UCSD-AML1 (cell line): ENCODE data around the gene OR10A6.

ENCODE experiments used
- DNase-seq: peaks from one replicate; lab custom pipeline; 2025; ENCODE audit not compliant: unreplicated experiment; lab: John Stamatoyannopoulos, UW

The OR10A6 gene

DNA sequence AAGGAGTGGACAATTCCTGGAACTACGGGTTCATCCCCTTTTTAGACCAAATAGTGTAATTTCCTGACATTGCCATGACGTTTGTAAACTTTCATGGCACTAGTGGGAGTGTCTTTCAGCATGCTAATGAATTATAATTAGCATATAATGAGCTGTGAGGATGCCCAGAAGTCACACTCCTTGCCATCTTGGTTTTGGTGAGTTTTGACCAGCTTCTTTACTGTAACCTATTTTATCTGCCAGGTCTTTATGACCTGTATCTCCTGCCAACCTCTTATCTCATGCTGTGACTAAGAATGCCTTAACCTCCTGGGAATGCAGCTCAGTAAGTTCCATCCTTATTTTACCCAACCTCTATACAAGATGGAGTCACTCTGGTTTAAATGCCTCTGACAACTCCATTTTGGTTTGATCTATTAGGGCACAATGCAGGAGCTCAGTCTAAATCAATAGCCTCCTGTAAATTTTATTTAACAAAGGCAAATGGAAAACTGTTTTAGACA is 20.7 kb downstream of the OR10A6 start:
- DNase-seq, result no peak

DNA sequence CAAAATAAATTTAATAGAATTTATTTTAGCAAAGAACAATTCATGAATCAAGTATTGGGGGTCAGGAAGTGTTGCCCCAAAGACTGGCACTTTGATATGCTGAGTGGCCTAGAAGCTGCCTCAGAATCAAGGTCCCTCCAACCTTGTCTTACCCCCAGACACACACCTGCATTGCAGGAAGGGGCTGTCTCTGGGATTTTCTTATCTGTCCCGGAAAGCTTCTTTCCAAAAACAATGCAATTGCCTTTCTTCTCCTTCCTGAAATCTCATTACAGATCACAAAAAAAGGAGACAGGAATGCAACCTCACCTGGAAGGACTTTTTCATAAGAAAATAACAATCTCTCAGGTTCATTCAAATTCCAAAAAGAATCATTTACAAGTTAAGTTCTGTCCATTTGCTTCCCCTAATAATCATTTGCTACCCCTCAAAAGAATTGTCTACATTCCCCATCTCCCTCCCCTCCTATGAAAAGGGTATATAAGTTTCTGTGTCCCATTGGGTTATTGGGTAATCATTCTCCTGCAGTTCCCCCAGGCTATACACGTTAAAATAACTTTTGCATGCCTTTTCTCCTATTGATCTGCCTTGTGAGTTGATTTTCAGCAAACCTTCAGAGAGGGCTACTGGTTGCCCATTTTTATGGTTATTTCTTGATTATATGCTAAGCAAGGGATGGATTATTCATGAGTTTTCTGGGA is 21.3 kb downstream of the OR10A6 start:
- no peak for DNase-seq

DNA sequence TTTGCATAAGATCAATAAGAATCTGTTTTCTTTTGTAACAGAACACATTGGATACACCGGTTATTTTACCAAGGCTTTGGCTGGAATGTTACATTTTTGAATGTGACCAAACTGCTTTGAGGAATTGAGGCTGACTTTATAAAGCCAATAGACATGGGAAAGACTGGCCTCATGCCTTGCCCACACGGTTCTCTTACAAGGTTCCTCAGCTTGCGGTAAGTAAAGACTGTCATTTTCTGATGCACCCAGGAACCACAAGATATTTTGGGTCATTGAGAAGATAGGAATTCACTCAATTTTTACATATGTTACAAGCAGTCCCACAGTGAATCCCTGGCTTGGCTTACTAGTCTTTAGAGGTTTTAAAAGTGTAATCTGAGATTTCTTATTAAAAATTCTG is 23.9 kb downstream of the OR10A6 start:
- no peak for DNase-seq

DNA sequence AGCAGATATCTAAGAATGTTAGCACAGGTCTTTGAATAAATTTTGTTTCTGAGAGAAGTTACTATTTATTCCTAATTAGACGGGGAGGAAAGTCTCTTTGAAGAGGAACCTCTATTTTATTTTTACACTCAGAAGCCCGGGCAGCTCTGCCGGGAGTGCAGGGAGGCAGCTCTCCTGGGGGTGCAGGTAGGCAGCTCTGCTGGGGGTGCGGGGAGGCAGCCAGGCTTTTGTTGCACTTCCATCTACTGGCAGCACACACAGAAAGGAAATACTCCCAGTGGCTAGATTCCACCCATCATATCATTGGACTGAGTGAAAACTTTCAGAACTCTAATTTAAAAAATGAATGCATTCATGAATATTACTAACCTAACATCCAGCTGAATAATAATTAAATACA is 24.6 kb downstream of the OR10A6 start:
- no peak for DNase-seq

DNA sequence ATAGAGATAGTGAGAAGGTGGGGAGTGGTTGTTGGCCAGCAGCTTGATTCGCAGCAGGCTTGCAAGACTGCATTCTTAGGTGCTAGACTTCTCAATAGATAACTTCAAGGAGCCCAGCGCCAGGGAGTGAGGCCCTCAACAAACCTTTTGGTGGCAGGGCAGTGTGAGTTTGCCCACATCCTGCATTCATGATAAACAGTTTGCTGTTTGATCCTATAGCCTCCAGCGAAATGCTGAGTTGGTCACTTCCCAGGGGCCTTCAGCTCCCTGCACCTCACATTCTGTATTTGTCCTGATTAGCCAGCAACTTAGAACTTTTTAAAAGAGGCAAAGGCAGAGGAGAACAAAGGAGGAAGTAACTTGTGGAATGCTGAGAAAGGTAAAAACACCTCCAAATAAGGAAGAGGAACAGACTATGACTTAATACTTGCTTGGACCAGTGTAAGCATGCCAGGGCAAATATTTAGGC is 25.1 kb downstream of the OR10A6 start:
- no peak for DNase-seq

DNA sequence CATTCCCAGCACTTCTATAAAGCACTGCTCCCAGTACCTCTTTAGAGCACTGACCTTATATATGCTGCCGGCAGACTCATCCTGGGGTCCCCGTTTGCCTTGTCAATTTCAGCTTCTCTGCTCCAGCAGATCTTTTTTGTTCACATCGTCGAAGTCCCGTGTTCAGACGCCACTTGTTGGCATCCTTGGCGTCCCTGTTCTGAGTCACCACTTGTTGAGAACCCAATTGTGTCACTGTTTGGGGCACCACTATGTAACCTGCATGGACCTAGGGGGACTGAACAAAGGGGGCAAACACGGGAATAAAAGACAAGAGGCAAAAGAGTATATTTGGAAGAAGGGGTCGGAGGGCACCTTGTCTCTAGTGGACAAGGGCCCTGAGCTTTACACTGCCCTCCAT is 25.5 kb downstream of the OR10A6 start:
- no peak for DNase-seq

DNA sequence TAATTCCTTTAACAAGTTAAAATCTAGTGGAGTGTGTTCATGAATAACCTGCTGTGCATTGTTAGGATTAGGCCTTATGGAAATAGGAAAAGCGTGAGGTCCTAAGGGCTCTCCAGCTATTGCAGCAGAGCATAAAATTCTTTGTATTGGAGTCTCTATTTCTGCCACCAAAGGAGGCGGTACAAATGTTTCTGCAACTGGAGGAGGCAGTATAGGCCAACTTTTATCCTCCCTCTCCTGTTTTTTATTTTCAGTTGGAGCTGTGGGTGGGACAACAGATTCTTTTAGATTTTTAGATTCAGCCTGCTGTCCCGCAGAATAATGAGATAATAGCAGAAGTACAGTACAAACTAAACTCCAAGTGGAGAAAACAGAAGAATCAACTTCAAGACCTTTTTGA is 26.2 kb downstream of the OR10A6 start:
- no peak for DNase-seq

DNA sequence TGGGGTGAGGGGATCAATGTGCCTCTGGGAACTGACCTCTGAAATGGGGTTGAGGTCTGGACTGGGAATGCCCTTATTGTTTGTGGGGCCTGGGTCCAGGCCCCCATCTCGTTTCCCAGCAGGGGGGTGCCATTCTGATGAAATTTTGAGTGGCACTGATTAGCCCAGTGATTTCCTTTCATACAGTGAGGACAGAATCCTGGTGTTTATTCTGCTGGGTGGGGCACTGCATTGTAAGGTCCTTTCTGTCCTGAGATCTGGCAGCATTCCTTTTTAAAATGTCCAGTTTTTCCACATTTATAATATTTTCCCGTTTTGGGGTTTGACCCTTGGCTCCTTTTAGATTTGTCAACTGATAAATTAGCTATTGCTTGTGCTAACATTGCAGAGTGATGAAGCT is 27.1 kb downstream of the OR10A6 start:
- no peak for DNase-seq

DNA sequence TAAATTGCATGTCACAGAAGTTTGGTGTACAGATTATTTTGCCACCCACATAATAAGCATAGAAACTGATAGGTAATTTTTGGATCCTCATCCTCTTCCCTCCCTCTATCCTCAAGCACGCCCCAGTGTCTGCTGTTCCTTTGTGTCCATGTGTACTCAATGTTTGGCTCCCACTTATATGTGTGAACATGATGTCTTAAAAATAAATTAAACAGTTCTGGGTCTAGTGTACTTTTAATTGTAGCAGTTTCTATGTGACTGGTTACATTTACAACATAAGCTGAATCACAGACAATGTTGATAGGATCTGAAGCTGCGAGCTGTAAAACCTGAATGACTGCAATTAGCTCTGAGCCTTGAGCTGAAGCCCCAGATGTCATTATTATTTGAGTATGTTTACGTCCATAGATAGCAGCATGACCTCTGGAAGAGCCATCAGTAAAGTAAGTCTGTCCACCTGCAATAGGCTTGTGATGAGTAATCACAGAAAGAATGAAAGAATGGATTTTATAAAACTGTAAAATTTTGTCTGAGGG is 29.7 kb downstream of the OR10A6 start:
- no peak for DNase-seq

DNA sequence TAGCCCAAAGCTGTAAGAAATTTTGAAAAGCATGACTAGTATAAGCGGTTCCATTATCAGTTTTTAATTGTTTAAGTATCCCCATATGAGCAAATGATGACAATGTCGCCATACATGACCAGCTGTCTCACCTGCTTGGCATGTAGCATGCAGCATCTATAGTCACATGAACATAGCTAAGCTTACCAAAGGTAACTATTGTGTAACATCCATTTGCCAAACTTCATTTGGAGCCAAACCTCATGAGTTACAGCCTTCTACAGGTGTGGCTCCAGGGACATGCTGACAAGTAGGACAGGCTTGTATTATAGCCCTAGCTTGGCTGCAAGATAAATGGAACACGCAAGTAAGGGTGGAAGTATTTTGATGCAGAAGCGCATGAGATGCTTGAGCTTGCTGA is 30.4 kb downstream of the OR10A6 start:
- no peak for DNase-seq

DNA sequence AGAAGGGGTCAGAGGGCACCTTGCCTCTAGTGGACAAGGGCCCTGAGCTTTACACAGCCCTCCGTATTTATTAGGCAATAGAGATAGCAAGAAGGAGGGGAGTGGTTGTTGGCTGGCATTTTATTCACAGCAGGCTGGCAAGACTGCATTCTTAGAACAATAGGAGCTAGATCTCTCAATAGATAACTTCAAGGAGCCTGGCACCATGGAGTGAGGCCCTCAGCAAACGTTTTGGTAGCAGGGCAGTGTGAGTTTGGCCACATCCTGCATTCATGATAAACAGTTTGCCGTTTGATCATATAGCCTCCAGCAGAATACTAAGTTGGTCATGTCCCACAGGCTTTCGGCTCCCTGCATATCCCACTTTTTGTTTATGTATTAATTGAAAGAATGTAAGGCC is 31.6 kb downstream of the OR10A6 start:
- DNase-seq, result no peak

DNA sequence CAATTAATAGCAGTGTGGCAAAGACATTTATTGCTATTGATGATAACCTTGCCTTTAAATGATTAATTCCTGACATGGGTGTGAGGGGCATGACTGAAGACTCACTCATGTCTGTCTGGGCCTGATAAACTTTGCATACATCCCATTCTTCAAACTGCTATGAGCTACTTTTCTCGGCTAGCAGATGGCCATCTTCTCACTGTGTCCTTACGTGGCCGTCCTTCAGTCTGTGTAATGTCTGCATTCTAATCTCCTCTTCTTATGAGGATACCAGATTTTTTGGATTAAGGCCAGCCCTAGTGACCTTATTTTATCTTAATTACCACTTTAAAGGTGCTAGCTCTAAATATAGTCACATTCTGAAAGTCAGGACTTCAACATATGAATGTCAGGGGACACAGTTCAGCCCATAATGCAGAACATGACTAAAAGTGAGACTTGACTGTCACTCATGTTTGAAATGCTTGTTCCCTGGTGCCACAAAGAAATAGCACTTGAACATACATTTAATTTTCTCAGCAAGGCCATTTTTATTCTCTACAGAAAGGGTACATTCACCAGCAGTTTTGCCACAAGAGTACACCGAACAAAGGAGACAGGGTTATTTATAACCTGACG is 32.3 kb downstream of the OR10A6 start:
- no peak for DNase-seq

DNA sequence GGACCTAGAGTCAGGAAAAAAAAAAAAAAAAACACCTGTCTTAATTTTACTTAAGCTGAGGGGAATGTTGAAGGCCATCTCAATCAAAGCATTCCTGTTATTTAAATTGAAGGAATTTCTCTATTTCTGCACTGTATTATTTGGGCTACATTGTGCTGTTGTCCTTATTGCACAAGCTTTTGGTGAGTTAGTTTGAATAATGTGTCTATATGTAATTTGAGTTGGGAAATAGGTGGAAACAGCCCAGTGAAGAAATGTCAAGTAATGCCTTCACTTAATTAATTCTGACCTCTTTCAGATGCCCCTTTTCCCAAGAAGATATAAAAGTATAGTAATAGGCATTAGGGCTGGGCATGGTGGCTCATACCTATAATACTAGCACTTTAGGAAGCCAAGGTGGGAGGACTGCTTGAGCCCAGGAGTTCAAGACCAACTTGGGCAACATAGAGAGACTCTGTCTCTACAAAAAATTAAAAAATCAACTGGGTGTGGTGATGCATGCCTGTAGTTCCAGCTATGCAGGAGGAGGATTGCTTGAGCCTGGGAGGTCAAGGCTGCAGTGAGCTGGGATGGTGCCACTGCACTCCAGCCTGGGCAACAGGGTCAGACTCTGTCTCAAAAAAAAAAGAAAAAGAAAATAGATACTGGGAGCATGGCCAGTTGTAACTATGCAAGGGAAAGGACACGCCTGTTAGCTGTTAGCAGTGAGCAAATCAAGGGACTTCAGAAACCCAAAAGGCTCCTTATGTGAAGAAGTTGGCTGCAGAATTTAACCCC is 34.9 kb downstream of the OR10A6 start:
- DNase-seq, result no peak

DNA sequence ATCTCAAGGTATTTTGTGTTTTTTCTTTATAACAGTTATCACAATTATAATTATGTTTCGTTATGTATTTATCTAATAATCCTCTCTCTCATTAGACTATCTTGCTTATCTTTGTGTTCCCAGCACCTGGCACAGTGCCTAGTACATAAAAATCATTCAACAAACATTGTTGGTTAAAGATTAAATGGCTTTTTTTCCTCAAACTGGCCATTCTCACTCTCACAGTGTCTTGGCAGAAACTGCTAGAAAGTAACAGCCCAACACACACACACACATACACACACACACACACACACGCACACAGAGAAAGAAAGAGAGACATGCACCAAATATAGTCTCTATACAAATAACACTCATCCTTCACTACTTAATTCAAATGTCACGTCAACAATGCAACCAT is 36.8 kb downstream of the OR10A6 start:
- no peak for DNase-seq

DNA sequence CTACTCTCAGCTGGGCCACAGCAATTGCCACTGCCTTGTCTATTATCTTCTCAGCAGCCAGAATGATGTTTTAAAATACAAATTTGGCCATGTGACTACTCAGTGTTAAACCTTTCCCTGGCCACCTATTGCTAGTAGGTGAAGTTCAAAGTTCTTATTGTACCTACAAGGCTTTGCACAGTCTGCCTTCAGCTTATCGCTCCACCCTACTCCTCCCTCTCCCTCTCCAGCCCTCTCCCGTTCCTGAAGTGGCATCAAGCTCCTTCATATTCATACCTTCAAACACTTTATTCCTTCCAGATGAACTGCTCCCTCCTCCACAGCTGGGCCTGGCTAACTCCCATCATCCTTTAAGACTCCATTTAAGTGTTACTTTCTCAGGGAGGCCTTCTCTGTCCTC is 37.3 kb downstream of the OR10A6 start:
- no peak for DNase-seq

DNA sequence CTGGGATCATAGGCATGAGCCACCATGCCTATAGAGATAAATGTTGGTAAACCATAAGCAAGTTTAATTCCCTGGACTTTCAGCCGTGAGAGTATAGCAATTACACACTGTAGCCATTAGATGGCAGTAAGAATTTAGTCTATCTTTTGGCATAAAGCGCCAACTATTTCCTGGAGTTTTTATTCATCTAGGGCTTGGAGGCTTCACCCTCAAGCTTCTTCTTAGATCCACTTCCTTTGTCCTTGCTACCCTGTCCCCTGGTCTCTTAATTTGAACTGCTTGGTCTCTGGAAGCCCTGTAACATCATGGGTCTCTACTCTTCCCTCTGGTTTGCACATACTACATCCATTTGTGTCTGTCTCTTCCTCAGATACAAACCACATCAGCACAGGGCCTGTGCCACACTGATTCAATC is 38.2 kb downstream of the OR10A6 start:
- DNase-seq, result no peak

DNA sequence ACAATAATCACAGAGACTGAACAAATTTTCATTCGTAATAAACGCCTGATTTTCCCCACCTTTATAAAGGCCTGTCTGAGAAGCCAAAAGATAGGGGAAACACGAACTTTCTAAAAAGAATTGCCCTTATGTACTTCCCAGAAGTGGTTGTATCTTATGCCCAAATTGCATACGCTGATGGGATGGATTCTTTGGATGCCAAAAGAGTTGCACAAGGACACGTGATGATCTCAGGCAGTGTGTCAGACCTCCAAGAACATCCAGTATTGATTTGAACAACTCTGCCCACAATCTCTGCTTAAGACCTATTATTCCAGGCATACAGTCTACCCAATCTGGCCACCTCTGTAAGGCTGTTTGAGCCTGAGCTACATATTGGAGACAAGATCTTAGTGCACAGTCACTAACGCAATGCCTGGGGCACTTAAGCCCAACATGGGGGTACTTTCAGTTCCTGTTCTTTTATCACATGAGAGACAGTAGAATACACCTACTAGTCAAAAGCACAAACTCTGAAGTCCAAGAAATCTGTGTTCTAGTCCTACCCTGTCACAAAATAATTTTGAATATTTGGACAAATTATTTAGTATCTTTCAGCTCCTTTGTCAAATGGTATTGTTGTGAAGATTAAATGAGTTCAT is 38.9 kb downstream of the OR10A6 start:
- no peak for DNase-seq

DNA sequence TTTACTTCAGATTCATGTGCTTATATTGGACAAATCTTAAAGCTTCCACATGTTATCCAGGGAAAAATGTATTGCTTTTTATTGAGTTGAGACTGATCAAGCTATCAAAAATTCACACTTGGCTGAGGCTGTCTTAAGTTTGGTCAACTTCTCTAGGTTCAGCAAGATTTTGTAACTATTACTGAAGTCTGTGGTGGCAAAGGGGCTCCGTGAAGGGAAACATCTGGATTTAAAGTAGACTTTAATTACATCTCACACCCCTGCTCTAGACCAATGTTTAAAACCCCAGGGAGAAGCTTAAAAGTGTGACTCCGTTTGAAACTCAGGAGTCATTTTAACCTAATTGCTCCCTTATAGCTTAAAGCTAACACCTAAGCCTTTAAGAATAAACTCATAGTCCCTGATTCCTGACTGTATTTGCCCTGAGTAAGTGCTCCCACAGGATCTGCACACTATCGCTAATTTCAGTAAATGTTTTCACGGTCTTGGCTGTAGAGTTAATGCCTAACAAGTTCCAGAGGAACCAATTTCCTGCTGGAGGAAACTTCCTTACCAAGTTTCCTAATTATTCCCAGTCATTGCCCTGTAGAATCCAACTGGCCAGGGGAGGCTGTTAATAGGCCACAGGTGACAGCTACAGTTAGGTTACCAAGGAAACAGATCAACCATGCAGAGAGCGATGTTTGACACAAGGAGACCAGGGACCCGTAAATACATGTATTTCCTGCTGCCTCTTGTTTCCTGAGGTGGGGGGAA is 40.5 kb downstream of the OR10A6 start:
- DNase-seq, result no peak

DNA sequence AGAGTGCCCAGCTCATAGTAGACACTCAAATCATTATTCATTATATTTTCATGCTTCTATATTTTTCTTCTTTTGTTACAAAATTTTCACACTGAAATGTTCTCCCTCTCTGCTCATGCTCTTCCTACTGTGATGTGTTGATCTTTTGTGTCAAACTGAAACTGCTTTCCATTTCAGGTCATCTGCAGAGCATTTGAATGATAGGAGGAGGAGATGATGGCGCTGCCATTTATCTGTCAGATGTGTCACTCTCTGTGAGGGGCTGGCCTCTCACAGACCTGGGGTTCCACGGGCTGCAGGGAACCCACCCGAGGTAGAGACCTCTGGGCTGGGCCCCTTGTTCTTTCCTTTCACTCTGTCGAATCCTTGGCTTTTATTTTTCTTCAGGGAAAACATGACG is 41.1 kb downstream of the OR10A6 start:
- DNase-seq, result no peak

DNA sequence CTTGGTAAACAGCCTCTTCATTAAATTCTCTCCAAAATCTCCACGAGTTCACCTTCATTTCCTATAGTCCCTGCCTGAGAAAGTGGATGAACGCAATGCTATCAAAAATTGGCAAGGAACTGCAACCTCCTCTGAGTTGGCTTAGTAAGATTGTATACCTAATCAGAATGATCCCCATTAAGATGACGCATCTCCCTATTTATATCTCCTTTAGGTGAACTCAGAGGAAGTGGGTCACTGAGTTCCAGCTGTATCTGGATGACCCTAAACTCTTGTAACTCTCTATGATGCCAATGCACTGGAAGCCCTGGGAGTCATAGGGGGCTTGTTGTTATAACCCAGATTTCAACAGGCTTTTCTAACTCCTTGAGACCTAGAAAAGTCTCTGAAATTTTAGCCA is 48.2 kb downstream of the OR10A6 start:
- no peak for DNase-seq
